GM15510 (cell line): ENCODE measurements around the gene NLRP5.

Experiments used
- POLR2A ChIP-seq: IDR thresholded peaks from 3 replicates; pipeline ENCODE4 v1.6.1; 2011; ENCODE audit warnings: borderline replicate concordance; ENCODE audit not compliant: insufficient read length; ENCODE audit errors: extremely low read depth

NLRP5 gene

DNA sequence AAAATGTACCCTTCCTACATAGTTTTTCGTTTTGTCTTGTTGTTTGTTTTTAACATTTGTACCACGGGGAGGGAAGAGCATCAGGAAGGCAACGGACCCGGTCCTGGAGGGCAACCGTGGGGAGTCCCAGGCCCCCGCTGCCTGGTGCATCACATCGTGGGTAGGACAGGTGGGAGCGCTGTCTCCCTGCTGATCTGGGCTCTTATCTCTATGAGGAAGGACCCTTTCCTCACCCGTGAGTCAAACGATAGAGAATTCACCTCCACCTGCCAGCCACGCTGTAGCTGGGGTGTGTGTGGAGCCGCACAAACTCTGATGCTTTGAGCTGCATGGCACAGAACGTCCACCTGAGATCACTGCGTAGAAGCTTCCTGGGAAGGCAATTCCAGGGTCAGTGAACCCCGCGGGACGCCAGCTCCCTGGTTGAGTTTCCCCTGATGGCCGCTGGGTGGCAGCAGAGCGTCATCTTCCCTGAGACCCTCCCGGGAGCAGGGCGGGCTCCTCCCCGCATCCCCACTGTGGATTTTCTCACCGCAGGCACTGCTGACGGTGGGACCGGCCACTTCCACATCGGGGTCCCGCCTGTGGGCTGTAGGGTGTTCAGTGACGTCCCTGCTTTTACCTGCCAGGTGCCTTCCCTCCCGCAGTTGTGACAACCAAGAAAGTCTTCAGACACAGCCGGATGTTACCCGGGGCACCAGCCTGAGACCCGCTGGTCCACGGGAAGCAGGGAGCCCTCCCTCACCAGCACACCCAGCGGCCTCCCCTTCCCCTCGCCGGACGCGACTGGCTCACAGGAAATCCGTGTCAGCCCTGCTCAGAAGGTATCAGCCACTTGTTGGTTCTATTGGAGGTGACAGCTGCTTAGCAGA lies 79.8 kb downstream of the NLRP5 start:
- TF ChIP-seq POLR2A, result no peak

DNA sequence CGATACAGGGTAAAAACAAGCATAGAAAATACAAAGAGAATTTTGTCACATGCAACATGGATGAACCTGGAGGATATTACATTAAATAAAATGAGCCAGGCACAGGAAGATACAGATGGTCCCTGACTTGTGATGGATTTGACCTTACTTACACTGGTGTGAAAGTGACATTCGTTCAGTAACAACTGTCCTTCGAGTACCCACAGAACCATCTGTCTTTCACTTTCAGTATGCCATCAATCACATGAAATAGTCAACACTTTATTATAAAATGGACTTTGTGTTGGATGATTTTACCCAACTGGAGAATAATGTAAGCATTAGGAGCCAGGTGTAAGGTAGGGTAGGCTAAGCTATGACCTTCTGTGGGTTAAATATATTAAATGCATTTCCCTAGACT lies 83.1 kb downstream of the NLRP5 start:
- TF ChIP-seq POLR2A, result no peak

DNA sequence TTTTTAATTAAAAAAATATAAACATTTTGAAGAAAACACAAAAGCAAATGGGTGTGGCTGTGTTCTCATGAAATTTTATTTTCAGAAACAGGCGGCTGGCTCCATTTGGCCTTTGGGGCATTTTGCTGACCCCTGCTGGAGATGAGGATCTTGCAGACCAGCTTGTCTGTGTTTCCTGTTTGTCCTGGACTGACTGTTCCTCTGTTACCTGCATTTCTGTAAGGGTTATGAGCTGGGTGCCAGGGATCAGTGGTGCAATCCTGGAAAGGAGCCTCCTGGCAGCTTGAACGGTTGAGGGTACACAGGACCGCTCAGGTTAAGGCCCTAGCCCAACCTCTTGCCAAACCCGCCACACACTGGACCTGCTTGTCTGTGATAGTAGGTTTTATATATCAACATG lies 84.6 kb downstream of the NLRP5 start:
- no peak for TF ChIP-seq POLR2A

DNA sequence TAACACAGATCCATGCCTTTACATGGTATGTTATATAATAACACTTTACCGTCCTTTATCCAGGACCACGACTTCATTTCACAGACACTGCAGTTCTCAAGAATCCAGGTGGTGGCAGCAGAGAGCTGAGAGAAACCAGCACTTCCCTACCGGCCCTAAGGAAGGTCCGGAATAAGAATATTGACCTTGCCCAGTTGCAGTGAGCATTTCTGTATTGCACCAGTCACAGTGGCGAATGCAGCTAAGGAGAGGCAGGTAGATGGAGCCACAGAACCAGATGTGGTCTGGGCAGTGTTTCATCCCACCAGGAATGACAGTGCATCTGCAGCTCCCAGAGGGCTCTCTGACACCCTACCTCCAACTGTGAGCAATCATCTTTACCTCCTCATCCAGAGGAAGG lies 89.9 kb downstream of the NLRP5 start:
- no peak for TF ChIP-seq POLR2A

DNA sequence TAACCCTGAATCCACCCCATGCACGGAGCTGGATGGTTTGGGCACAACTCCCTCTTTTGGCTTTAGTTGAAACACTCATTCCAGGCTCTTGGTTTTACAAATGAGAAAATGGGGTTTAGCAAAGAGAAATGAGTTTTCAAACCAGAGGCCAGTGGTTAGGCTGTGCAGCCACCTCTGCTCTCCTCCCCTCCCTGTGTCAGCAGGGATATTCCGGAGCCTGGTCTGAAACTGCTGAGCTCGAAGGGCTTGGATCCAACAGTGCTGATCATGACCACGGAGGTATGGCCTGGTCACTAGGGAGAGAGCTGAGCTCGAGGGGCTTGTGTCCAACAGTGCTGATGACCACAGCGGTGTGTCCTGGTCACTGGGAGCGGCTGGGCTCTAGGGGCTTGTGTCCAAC lies 93.0 kb downstream of the NLRP5 start:
- TF ChIP-seq POLR2A, result no peak

DNA sequence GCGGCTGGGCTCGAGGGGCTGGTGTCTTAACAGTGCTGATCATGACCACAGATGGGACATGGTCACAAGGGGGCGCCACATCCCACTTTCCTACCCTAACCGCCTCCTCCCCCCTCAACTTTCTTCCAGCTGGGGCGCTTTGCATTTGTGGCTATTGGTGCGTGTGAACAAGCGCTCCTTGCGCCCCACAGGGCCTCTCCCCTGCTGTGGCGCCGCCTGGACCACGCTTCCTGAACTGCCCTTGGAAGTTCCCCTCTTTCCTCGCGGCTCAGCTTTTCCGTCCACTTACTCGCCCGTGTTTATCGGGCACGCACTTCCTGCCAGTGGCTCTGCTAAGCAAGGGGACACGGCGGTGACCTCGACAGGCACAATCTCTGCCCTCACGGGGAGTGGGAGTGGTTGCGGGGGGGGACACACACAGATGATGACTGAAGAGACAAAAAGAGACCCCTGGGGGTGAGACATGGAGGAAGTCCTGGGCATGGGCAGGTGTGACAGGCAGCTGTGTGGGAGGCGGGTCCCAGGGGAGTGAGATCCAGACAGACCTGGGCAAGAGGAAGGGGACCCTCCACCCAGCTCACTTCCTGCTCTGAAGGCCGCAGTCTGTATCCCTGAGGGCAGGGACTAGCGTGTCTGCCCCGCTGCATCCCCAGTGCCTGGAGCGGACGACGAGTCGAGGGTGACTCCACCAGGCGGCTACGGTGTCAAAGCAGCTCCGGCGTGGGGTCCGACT lies 94.3 kb downstream of the NLRP5 start:
- peak; percentile 13 for TF ChIP-seq POLR2A

DNA sequence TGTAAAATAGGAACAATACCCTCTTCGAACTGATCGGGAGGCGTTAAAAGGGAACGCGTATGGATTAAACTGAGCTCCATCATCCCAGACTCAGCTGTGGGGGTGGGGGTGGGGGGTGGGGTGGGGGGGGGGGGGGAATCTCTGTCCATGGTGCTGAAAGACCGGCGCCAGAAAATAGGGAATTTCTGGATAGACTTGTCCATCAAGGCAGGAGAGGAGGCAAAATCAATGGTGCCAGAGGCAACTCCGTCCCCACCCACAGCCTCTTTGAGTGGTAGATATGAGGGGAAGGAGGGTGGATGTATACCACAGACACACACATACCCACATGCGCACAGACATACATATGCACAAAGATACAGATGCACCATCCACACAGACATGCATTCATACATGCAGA lies 97.1 kb downstream of the NLRP5 start:
- no peak for TF ChIP-seq POLR2A

DNA sequence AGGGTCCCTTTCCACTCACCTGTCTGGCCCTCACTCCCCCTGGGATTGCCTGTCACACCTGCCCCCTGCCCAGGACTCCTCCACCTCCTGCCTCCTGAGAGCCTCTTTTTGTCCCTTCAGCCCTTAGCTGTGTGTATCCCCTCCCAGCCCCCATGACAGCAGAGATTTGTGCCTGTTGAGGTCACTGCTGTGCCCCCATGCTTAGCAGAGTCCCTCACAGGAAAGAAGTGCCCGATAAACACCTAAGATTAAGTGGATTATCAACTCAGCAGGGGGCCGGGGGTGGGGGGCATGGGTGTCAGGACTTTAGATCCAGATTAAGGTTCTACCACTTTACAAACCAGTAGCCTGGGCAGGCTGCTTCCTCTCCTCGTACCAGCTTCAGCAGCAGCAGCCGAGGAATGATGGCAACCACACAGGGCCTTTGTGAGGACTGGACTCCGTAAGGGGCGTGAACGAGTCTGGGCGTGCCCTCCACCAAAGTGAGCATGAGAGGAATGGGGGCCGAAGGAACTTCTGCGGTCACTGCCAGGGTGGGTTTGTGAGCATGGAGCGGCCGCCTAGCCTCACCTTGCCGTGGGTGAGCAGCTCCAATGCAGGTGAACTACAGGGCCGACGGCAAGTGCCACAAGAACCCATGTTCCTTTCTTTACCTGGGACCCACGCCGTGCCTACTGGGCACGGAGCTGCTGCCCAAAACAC lies 98.4 kb downstream of the NLRP5 start:
- TF ChIP-seq POLR2A, result no peak

DNA sequence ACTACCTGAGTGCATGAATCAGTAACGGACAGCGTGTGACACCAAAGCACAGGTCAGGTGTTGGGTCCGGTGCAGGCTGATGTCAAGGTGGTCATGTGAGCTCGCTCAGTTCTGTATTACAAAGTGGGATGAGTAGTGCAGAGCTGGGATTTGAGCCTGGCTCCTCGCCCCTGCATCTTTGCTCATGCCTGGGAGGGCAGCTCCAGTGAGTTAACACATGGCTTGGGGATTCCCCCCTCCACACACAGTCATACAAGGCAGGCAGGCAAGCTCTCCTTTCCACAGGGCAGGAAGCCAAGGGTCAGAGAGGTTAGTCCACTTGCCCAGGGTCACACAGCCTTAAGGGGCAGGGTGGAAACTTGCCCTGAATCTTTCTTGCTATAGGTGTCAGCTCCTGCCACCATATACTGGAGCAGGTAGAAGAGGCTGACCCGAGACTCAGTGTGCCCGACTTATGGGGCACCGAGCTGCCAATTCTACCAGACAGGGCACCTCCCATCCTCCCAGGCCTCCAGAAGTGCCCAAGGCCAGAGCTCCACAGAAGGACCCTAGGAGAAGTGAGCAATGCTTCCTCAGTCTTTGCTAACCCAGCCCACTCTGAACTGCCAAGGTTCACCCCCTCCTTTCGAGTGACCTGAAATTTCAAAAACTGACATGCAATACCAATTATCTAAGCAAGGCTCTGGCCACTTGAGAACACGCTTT lies 99.1 kb downstream of the NLRP5 start:
- no peak for TF ChIP-seq POLR2A

DNA sequence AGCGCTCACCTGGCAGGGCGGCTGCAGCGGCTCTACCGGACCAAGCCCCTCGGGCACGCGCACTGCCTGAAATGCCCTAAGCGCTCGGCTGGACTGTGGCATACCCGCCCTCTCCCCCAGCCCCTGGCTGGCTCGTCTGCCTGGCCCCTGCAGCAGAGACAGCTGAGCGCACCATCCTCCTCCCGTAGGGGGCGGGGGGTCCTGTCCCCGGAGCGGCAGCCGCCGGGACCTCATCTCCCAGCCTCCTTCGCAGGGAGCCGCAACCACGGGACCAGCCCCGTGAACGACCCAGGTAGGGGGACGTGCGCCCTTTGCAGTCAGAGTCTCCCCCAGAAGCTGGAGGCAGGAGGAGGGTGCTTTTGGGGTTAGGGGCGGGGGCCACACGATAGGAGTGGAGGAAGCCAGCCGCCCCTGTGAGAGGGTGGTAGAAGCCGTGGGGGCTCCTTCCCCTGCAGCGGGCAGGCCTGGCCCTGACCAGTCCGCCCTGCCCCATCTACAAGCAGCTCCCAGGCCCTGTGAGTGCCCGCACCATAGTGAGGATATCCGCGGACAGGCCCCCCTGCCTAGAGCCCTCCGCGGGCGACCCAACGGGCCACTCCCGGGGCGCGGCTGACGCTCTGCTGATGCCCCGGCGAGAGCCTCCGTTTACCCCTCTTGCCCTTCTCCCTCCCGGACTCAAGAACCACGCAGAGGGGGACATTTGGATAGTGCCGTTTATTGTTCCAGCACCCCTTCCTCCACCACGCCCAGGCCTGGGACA lies 100.3 kb downstream of the NLRP5 start:
- no peak for TF ChIP-seq POLR2A

DNA sequence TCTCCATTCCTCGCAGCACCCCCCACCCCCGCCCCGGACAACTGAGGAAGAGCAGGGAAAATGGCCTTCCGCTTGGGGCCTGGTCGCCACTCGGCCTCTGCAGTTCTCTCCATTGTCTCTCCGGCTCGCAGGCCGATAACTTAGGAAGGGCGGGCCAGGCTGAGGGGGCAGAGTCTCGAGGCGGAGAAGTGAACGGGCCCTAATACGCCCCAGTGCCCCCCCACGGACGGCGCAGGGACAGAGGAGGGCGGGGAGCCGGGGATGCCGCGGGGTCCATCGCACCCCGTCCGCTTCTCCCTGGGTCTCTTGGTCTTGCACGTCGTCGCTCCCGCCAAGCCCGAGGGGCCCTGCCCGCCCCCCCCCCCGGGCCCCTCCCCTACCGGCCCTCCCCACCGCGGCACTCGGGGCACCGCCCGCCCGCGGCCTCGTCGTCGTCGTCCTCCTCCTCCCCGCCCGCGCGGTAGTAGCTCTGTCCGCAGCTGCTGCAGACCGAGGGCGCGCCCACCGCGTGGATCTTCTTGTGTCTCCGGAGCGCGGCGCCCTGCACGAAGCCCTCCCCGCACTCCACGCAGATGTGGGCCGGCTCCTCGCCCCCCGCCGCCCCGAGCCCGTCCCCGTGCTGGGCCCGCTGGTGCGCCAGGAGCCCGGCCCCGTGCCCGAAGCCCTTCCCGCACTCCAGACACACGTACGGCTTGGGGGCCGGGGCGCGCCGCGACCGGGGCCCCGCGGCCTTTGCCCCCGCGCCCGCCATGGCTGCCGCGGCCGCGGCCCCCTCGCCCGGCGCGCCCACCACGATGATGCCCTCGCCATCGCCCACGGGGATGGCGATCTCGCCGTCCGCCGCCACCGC lies 101.3 kb downstream of the NLRP5 start:
- no peak for TF ChIP-seq POLR2A

DNA sequence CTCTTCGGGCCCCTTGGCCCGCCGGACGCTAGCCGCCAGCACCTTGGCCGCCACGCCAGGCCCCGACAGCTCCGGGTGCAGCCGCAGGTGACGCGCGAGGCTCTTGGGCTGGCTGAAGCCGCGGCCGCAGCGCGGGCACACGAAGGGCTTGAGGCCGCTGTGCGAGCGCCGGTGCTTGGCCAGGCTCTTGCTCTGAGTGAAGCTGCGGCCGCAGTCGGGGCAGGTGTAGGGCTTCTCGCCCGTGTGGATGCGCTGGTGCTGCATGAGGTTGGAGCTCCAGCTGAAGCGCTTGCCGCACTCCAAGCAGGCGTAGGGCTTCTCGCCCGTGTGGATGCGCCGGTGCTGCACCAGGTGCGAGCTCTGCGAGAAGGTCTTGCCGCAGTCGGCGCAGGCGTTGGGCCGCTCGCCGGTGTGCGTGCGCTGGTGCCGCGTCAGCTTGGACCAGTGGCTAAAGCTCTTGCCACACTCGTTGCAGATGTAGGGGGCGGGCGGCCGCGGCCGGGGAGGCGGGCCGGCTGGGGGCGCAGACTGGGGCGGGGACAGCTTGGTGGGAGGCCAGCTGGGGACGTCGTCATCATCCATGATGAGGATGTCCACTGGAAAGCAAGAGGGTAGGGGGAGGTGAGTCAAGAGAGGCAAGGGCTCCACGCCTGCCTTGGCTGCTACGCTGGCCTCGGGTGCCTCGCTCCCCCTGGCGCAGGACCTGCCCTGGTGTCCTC lies 102.1 kb downstream of the NLRP5 start:
- TF ChIP-seq POLR2A, result no peak

DNA sequence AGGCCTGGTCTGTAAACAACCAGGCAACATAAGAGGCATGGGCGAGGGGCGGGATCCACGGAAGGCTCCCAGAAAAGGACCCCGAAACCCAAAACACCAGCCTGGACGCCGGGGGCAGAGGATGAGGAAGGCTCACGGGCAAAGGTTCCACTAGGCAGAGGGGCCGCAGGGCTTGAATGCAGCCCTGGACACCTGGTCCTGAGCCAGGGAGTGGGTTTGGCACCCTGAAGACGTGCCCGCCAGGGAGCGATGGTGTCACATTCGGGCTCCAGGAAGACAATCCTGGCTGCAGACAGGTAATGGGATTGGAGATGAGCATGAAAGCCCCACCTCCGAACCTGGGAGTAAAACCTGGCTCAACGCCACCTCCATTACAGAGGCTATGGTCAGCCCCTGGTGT lies 102.8 kb downstream of the NLRP5 start:
- TF ChIP-seq POLR2A, result no peak
